DMS53 treated with DMSO at 0.1 percent for 48 hours (cell line): ENCODE results near the gene MGAT3.

Experiments used
- DNase-seq: peaks from one replicate; lab custom pipeline; 2025; ENCODE audit not compliant: unreplicated experiment; lab: John Stamatoyannopoulos, UW

The MGAT3 gene

DNA sequence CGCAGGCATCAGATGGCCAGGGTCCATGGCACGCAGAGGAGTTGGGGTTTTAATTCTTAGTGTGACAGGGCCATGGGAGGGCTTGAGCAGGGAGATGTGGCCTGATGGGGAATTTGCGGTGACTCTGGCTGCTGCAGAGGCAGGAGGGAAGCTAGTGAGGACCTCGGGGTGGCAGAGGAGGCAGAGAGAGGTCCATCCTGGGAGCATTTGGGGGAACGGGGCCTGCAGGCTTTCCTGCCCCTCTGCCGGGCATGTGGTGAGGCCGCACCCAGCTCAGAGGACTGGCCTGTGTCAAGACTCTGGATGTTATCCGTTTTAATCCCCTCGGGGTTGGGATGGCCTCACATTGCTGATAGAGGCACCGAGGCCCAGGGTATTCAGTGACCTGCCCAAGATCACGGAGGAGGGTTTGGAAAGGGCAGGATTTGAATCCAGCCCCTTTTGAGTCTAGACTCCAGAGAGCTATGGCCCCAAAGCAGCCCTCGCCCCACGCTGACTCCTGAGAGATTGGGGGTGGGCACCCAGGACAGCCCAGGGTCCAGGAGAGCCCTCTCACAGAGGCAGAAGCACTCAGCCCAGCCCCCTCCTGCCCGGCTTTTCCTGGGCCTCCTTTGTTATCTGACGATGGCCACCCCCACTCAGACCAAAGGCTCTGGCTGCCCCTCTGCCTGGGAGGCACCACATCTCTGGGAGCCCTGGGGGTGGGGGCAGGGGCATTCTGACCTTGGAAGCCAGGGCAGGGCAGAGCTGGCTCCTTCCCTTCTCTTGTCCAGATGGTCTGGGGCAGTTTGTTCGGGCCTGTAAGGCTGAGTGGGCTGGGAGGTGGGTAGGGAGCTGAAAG lies 13.9 kb downstream of the MGAT3 start:
- no peak for DNase-seq

DNA sequence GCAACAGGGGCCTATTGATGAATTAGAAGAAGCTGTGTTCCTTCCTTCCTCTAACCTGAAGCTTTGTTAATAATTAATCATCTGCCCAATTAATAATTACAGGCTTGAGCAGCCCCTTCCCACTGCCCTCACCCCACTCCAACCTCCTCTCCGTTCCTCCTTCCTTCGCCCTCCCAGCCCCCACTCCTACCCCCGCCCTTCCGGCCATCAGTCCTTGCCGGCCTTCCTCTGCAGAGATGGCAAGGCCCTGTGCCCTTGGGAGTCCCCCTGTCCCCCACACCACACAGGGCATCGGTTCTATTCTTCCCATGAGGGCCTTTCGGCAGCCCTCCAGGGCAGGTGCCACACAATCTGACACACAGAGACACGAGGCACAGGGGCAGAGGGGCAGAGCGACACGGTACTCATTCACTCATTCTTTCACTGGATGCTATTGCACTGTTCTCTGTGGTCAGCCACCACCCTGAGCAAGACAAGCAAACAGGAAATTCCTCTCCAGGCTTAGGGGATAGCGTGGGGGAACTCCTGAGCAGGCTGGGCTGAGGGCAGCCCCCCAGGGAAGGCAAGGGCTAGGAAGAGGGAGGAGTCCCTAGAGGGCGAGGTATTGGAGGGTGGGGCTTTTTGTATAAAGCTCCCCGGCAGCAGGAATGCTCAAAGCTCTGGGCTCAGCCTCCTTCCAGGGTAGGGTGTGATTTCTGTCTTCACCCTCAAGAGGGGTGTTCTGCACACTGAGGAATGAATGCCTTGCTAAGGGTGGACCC lies 14.7 kb downstream of the MGAT3 start:
- DNase-seq = peak; percentile 5

DNA sequence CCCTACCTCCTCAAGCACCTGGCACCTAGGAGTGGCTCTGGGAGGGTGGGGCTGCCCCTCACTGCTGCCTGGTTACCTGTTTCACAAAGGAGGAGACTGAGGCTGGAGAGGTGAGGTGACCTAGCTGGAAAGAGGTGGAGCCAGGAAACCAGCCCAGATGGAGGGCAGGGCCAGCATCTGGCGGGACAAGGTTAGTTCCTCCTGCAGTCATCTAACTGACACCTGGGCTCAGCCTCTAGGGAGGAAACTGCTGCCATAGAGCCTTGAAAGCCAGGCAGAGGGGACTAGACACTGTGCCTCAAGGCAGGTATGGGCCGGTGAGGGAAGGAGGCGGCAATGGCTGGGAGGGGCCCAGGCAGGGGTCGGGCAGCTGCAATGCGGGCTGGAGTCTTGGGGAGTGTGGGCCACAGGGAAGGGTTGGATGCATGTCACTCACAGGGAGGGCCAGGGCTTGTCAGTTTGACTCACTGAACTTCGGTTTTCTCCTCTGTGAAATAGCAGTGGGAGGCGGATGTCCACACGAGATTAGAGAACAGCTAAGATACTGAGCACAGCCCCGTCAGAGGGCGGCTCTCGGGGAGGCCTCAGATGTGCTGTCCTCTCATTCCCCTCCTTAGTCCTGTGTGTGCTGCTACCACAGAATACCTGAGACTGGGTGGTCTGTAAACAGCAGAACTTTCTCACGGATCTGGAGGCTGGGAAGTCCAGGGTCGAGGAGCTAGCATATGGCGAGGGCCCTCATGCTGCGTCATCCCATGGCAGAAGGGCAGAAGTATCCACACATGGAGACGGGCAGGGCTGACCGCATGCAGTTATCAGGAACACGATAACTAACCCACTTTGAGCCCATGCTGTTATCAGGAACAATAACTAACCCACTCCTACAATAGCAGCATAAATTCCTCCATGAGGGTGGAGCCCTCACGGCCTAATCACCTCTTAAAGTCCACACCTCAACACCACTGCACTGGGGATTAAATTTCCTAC lies 16.1 kb downstream of the MGAT3 start:
- peak; percentile 55 for DNase-seq

DNA sequence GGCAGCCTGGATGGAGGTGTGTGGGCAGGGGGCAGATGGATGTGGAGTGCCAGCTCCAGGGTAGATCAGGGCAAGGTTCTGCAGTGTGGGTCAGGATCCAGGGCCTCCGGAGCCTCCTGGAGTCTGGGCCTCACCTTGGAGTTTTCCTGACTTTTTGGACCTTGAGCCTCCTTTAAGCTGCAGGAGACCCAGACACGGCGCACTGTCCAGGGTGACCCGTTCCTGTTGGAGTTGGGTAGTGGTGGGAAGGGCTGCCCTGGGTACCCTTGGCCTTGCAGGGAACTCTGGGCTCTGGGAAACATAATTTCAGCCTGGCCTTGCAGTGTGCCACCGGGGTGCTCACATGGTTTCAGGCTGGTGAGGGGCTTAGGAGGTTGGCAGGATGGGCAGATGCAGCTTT lies 17.0 kb downstream of the MGAT3 start:
- DNase-seq = no peak

DNA sequence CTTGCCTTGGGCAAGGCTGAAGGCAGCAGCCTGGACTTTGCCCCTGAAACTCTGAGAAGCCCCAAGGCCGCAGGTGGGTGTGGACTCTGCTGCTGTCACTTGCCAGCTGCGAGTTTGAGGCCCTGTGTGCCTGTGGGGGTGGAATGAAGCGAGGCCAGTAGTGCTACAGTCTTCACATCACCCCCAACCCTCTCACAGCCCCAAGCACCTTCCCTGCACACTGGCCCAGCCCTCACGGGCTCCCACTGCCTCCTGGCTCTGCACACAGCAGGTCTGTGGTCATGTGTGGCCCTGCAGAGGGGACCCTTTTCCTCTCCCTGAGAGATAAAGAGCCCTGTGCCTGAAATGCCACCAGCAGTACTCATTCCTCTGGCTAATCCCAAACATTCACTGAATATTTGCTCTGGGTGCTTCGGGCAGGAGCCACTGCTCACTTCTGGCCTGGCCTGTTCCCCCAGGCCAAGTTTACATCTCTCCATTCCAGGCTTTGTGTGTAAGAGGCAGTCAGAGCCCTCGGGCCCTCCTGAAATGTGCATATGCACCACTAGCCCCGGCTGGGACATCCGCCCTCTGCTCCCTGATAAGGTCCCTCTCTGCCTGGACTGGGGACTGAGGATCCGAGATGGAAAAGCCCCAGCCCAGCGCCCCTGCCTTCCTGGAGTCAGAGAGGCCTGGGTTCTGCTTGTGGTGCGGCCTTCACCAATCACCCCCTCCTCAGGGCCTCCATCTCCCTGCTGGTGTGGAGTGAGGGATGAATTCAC lies 17.7 kb downstream of the MGAT3 start:
- DNase-seq = no peak

DNA sequence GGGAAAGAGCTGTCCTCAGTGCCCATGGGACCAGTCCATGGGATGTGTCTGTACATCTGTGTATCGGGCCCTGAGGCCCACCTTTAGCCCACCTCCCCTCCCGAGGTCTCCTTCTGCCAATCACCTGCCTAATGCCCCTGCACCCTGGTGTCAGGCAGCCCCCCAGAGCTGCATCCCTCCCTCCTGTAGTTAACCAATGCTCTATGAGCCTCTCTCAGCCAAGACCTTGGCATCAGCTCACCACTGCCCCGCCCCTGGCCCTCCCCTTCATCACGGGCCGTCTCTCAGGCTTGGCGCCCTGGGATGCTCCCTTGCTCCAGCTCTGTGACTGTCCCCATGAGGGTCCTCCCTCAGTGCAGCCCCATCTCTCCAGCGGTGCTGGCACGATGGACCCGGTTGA lies 18.5 kb downstream of the MGAT3 start:
- DNase-seq = no peak

DNA sequence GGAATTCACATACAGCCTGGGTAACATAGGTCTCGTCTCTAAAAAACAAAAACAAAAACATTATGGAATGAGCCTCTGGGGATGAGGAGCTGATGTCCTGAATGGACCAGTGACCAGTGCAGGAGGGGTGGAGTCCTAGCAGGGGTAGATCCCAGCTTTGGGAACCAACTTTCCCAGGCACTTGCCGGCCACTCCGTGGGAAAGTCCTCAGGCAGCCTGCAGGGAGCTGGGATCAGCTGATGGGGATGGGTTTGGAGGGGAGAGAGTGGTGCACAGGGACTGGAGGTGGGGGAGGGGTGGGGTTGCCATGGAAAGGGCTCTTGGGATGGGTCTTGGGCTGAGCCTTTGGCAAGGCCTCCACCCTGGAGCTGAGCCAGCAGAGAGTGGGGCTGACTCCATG lies 19.1 kb downstream of the MGAT3 start:
- DNase-seq = no peak

DNA sequence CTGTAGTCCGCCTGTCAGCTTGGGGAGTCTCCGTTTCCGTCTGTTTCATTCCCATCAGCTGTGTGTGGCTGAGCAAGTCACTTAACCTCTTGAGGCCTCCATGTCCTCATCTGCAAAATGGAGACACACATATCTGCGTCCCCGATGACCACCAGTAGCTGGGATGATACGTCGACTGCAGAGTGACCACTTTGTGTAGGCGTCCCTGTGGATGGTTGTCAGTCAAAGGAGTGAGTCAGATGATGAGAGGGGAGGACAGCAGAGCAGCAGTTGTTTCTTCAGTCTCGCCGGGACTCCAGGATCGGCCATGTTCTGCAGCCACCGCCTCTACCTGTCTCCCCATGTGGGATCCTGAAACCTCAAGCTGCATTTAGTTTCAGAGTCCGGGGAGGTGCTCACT lies 19.9 kb downstream of the MGAT3 start:
- DNase-seq = no peak

DNA sequence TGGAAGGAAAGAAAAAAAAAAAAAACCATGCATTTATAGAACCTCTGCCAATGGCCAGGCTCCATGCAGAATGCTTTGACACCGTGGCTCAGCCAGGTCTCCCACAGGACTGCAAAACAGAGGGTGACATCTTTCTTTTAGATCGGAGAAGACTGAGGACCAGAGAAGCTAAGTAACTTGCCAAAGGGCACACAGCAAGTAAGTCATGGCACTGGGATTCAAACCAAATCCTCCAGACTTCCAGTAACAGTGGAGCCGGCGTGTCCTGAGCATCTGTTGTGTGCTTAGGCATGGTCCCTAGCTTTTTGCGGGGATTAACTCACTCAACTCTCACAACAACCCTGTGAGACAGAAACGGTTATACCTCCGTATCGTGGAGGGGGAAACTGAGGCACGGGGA lies 20.7 kb downstream of the MGAT3 start:
- no peak for DNase-seq

DNA sequence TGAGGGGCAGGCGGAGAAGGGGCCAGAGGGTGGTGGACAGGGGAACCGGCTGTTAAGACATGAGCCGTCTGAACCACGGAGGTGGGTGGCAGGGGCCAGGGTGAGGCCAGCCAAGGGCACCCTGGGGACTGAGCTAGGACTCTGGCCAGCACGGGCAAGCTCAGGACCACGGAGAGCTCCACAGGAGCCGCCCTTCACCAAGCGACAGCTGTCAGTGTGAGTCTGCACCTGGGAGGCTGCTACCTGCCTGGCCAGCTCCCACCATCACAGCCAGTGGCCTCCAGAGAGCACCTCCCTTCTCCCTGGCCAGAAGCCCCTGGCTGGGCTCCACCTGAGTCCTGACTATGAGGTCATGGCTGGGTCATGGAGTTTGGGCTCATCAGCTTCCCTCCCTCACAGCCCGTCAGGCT lies 21.6 kb downstream of the MGAT3 start:
- no peak for DNase-seq

DNA sequence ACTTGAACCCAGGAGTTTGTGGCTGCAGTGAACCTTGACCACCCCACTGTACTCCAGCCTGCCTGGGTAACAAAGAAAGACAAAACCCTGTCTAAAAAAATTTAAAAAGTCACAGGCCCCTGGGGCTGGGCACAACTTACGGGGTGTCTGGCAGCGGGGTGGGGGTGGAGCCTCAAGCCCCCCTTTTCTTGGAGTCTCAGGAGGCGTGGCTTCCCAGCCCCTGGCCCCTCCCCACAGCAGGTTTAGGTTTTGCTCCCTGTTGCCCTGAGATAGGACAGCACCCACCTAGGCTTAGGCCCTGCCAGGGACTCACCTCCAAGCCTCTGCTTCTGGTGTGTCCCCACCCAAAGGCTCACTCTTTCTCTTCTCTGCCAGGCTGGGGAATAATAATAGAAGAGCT lies 22.4 kb downstream of the MGAT3 start:
- no peak for DNase-seq

DNA sequence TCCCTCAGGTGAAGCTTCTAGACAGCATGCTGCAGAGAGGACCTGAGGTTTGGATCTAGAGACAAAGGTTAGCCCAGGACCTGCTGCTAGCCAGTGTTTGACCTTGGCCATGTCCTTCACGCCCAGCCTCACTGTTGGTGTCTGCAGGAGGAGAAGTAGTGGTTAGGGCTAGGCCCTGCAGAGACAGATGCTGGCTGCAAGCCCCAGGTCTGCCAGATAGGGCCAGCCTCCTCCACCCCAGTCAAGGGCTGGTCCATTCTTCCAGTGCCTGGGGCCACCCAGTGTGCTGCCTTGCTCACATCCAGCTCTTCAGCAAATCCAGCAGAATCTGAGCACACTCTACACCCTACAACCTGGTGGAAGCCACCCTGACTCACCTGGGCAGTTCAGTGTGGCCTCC lies 23.7 kb downstream of the MGAT3 start:
- no peak for DNase-seq

DNA sequence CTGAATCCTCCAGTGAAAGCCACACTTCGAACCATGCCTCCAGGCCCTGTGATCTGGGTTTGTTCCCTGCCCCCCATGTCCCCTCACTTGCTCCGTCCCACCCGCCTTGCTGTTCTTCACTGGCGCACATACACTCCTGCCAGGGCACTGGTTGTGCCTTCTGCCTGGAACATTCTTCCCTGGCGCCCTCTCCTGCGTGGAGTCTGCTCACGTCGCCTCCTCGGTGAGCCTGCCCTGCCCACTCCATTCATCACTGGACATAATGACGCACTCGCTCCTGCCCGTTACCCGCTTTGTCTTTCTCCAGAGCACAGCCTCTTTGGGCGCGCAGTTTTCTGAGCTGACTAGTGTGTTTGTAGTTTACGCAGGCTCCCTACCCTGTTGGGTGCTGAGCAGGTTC lies 24.2 kb downstream of the MGAT3 start:
- DNase-seq = no peak

DNA sequence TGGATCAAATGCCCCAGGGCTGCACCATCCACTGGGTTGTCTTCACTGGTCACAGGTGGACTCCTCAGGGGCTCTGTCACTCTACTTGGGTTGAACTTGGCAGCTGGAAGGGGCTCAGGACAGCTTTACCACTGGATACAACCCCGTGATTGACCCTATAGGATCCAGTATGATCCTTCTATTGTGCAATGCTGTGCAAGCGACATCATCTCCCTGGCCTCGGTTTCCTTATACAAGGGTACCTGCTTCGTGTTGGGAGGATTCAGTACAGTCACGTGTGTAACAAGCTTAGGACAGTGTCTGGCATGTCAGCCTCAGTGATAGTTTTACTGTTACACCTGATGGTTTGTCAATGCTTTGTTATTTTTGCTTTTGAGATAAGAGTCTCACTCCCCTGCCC lies 24.8 kb downstream of the MGAT3 start:
- DNase-seq = no peak

DNA sequence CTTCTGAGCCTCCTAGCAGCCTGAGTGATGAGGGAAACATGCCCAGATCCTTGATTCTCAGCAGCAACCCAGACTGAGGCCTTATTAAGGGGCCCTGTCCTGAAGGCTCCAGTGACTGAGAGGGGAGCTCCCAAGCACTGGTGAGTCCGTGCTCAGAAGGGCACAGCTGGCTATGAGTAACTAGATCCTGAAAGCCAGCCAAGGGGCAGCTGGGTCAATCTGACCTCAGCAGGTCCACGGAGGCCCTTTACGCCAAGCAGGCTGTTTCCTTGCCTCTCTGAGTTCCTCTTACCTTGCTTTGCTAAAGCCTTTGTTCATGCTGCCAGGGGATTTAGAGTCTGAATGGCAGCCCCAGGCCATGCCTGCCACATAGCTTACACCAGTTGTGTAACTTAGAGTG lies 26.0 kb downstream of the MGAT3 start:
- no peak for DNase-seq

DNA sequence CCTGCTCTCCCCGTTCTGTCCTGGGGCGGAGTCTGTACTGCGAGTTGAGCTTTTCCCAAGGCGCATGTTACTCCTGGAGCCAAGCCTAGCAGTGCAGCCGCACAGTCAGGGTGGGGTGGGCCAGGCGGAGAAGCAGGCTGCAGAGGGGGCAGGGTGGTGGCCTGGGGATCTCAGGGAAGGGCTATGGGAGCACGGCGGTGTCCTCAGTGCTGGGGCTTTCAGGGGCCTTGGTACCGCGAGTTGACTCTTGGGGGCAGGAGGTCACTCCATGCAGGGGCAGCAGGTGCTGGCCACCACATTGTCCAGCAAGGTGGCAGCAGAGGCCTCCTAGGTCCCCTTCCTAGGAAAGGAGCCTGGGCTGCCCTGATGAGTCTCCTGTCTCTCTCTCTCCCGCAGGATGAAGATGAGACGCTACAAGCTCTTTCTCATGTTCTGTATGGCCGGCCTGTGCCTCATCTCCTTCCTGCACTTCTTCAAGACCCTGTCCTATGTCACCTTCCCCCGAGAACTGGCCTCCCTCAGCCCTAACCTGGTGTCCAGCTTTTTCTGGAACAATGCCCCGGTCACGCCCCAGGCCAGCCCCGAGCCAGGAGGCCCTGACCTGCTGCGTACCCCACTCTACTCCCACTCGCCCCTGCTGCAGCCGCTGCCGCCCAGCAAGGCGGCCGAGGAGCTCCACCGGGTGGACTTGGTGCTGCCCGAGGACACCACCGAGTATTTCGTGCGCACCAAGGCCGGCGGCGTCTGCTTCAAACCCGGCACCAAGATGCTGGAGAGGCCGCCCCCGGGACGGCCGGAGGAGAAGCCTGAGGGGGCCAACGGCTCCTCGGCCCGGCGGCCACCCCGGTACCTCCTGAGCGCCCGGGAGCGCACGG lies 30.4 kb downstream of the MGAT3 start:
- DNase-seq = no peak

DNA sequence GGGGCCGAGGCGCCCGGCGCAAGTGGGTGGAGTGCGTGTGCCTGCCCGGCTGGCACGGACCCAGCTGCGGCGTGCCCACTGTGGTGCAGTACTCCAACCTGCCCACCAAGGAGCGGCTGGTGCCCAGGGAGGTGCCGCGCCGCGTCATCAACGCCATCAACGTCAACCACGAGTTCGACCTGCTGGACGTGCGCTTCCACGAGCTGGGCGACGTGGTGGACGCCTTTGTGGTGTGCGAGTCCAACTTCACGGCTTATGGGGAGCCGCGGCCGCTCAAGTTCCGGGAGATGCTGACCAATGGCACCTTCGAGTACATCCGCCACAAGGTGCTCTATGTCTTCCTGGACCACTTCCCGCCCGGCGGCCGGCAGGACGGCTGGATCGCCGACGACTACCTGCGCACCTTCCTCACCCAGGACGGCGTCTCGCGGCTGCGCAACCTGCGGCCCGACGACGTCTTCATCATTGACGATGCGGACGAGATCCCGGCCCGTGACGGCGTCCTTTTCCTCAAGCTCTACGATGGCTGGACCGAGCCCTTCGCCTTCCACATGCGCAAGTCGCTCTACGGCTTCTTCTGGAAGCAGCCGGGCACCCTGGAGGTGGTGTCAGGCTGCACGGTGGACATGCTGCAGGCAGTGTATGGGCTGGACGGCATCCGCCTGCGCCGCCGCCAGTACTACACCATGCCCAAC lies 31.2 kb downstream of the MGAT3 start:
- DNase-seq = no peak

DNA sequence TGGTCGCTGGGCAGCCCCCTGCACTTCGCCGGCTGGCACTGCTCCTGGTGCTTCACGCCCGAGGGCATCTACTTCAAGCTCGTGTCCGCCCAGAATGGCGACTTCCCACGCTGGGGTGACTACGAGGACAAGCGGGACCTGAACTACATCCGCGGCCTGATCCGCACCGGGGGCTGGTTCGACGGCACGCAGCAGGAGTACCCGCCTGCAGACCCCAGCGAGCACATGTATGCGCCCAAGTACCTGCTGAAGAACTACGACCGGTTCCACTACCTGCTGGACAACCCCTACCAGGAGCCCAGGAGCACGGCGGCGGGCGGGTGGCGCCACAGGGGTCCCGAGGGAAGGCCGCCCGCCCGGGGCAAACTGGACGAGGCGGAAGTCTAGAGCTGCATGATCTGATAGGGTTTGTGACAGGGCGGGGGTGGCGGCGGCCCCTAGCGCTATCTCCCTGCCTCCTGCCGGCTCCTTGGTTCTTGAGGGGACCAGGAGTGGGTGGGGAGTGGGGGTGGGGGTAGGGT lies 31.8 kb downstream of the MGAT3 start:
- DNase-seq = no peak
